Epidermal melanocyte (primary cell): ENCODE measurements around the gene TEDC2.
"Not testable (repeated sequence)": the region's sequence is repeated elsewhere in the genome, so short reads cannot be mapped to it uniquely, and the experiment has no call there.

Experiments
- DNase-seq: peaks from one replicate; pipeline ENCODE4 v3.0.0; 2011; ENCODE audit warnings: low spot score; ENCODE audit not compliant: insufficient read length

TEDC2 gene

GRCh38 chr16:2459647-2460390, at the start of gene TEDC2:
Gene TEDC2 (plus strand): TSS chr16:2460109. CDS start chr16:2460145, 36 bp downstream.
- peak; percentile 100 for DNase-seq

- DNase-seq, result no peak
Measured at GRCh38 chr16:2415085-2415484, 44.8 kb upstream of the TEDC2 start.

GRCh38 chr16:2420035-2420434, 39.9 kb upstream of the TEDC2 start:
- no peak for DNase-seq

- DNase-seq, result no peak
Measured at GRCh38 chr16:2422123-2422867, 37.6 kb upstream of the TEDC2 start.

GRCh38 chr16:2424061-2425007, 35.6 kb upstream of the TEDC2 start:
- no peak for DNase-seq

- DNase-seq, result no peak
Measured at GRCh38 chr16:2425008-2425518, 34.8 kb upstream of the TEDC2 start.

GRCh38 chr16:2425825-2426430, 34.0 kb upstream of the TEDC2 start:
- no peak for DNase-seq

- DNase-seq, result no peak
Measured at GRCh38 chr16:2426941-2427361, 33.0 kb upstream of the TEDC2 start.

GRCh38 chr16:2427526-2427925, 32.4 kb upstream of the TEDC2 start:
- DNase-seq, result no peak

GRCh38 chr16:2428051-2428783, 31.7 kb upstream of the TEDC2 start:
- no peak for DNase-seq

- DNase-seq, result no peak
Measured at GRCh38 chr16:2428784-2429033, 31.2 kb upstream of the TEDC2 start.

GRCh38 chr16:2429034-2429770, 30.7 kb upstream of the TEDC2 start, which contains the start of gene CCNF:
Gene CCNF (plus strand): TSS chr16:2429447. CDS start chr16:2429482, 35 bp downstream.
- peak; percentile 93 for DNase-seq

GRCh38 chr16:2429771-2430663, 29.9 kb upstream of the TEDC2 start:
- DNase-seq, result no peak

GRCh38 chr16:2432286-2432685, 27.6 kb upstream of the TEDC2 start:
- DNase-seq, result no peak

- no peak for DNase-seq
Measured at GRCh38 chr16:2432801-2433505, 27.0 kb upstream of the TEDC2 start.

GRCh38 chr16:2435236-2435635, 24.7 kb upstream of the TEDC2 start:
- not testable (repeated sequence) for DNase-seq

GRCh38 chr16:2436110-2436509, 23.8 kb upstream of the TEDC2 start:
- no peak for DNase-seq
